ENCODE data around the gene VPS39. TPM values are rescaled to one million over a fixed set of nuclear protein-coding genes. Genes with fewer than 3 reads are reported as not detected.

VPS39 gene
- total and polyA plus RNA-seq, 2 donors (not counting 1 experiment from before 2014, with no cell fraction given), result 53.7 to 55.5 TPM

- Histone ChIP-seq H2AFZ (ENCODE audit: low read length) (no peak overlapping the region), H3K27me3 (ENCODE audit: control insufficient read depth, insufficient read depth, low read length) (peaks cover 15% of the 10 kb centered on the region), H3K4me1 (ENCODE audit: control insufficient read depth, extremely low read depth, insufficient read depth, low read length) (no peaks in the 10 kb centered on the region), H3K9ac (ENCODE audit: insufficient read depth, low read length) (no peak overlapping the region), H3K79me2 (ENCODE audit: control insufficient read depth, insufficient read depth, low read length) (no peaks in the 10 kb centered on the region), H3K4me2 (ENCODE audit: extremely low read depth, insufficient read depth, low read length) (no peak overlapping the region), H3K36me3 (ENCODE audit: control insufficient read depth, insufficient read depth, low read length) (no peaks in the 10 kb centered on the region), H3K27ac (ENCODE audit: insufficient read depth, low read length) (no peak overlapping the region), H3K4me3 (replicated peaks in 1 of 4; ENCODE audit: control extremely low read depth in 1 of 4, insufficient read depth in 1 of 4, low read depth in 3 of 4, low read length in 4 of 4) (no peak overlapping the region), H4K20me1 (ENCODE audit: control insufficient read depth, extremely low read depth, insufficient read depth, low read length) (no peaks in the 10 kb centered on the region), H3K9me3 (ENCODE audit: control insufficient read depth, insufficient read depth, low read depth, low read length) (no peaks in the 10 kb centered on the region)
- no peak for DNase-seq (ENCODE audit: low read depth in 2 of 2)
- TF ChIP-seq, protein P1, sequence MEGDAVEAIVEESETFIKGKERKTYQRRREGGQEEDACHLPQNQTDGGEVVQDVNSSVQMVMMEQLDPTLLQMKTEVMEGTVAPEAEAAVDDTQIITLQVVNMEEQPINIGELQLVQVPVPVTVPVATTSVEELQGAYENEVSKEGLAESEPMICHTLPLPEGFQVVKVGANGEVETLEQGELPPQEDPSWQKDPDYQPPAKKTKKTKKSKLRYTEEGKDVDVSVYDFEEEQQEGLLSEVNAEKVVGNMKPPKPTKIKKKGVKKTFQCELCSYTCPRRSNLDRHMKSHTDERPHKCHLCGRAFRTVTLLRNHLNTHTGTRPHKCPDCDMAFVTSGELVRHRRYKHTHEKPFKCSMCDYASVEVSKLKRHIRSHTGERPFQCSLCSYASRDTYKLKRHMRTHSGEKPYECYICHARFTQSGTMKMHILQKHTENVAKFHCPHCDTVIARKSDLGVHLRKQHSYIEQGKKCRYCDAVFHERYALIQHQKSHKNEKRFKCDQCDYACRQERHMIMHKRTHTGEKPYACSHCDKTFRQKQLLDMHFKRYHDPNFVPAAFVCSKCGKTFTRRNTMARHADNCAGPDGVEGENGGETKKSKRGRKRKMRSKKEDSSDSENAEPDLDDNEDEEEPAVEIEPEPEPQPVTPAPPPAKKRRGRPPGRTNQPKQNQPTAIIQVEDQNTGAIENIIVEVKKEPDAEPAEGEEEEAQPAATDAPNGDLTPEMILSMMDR (conservative IDR thresholded peaks at IDR 0.05 in 1 of 2, IDR thresholded peaks at IDR 0.05 in 1 of 2; ENCODE audit: low read depth in 1 of 2, low read length in 2 of 2), result no peak
- no peak for TF ChIP-seq EZH2 (IDR thresholded peaks at IDR 0.05; ENCODE audit: low read length, missing control alignments)
These were observed 96.2 kb downstream of the VPS39 start for GRCh38 chr15:42111924-42112323.

- no peak for DNase-seq (ENCODE audit: low read depth in 2 of 2)
- Histone ChIP-seq H2AFZ (ENCODE audit: low read length) (no peak overlapping the region), H4K20me1 (ENCODE audit: control insufficient read depth, extremely low read depth, insufficient read depth, low read length) (no peaks in the 10 kb centered on the region), H3K79me2 (ENCODE audit: control insufficient read depth, insufficient read depth, low read length) (no peaks in the 10 kb centered on the region), H3K27me3 (ENCODE audit: control insufficient read depth, insufficient read depth, low read length) (peaks cover 15% of the 10 kb centered on the region), H3K27ac (ENCODE audit: insufficient read depth, low read length) (no peak overlapping the region), H3K4me1 (ENCODE audit: control insufficient read depth, extremely low read depth, insufficient read depth, low read length) (no peaks in the 10 kb centered on the region), H3K9me3 (ENCODE audit: control insufficient read depth, insufficient read depth, low read depth, low read length) (no peaks in the 10 kb centered on the region), H3K4me2 (ENCODE audit: extremely low read depth, insufficient read depth, low read length) (no peak overlapping the region), H3K36me3 (ENCODE audit: control insufficient read depth, insufficient read depth, low read length) (no peaks in the 10 kb centered on the region), H3K9ac (ENCODE audit: insufficient read depth, low read length) (no peak overlapping the region), H3K4me3 (replicated peaks in 1 of 4; ENCODE audit: control extremely low read depth in 1 of 4, insufficient read depth in 1 of 4, low read depth in 3 of 4, low read length in 4 of 4) (no peak overlapping the region)
- TF ChIP-seq, protein P1 (conservative IDR thresholded peaks at IDR 0.05 in 1 of 2, IDR thresholded peaks at IDR 0.05 in 1 of 2; ENCODE audit: low read depth in 1 of 2, low read length in 2 of 2), result no peak
- TF ChIP-seq EZH2 (IDR thresholded peaks at IDR 0.05; ENCODE audit: low read length, missing control alignments), result no peak
These were observed 97.7 kb downstream of the VPS39 start for GRCh38 chr15:42110367-42110766.

GRCh38 chr15:42108806-42109205, 99.3 kb downstream of the VPS39 start:
- H3K79me2 ChIP-seq (ENCODE audit: control insufficient read depth, insufficient read depth, low read length), result no peaks in the 10 kb centered on the region
- no peak for DNase-seq (ENCODE audit: low read depth in 2 of 2)
- no peaks in the 10 kb centered on the region for H3K9me3 ChIP-seq (ENCODE audit: control insufficient read depth, insufficient read depth, low read depth, low read length)
- no peaks in the 10 kb centered on the region for H3K36me3 ChIP-seq (ENCODE audit: control insufficient read depth, insufficient read depth, low read length)
- no peak for TF ChIP-seq EZH2 (IDR thresholded peaks at IDR 0.05; ENCODE audit: low read length, missing control alignments)
- TF ChIP-seq, protein P1 (conservative IDR thresholded peaks at IDR 0.05 in 1 of 2, IDR thresholded peaks at IDR 0.05 in 1 of 2; ENCODE audit: low read depth in 1 of 2, low read length in 2 of 2), result no peak
- H2AFZ ChIP-seq (ENCODE audit: low read length), result no peak overlapping the region
- H3K27ac ChIP-seq (ENCODE audit: insufficient read depth, low read length), result no peak overlapping the region
- no peak overlapping the region for H3K4me2 ChIP-seq (ENCODE audit: extremely low read depth, insufficient read depth, low read length)
- no peaks in the 10 kb centered on the region for H3K4me1 ChIP-seq (ENCODE audit: control insufficient read depth, extremely low read depth, insufficient read depth, low read length)
- peaks cover 15% of the 10 kb centered on the region for H3K27me3 ChIP-seq (ENCODE audit: control insufficient read depth, insufficient read depth, low read length)
- H3K4me3 ChIP-seq (replicated peaks in 1 of 4; ENCODE audit: control extremely low read depth in 1 of 4, insufficient read depth in 1 of 4, low read depth in 3 of 4, low read length in 4 of 4), result no peak overlapping the region
- no peaks in the 10 kb centered on the region for H4K20me1 ChIP-seq (ENCODE audit: control insufficient read depth, extremely low read depth, insufficient read depth, low read length)
- H3K9ac ChIP-seq (ENCODE audit: insufficient read depth, low read length), result no peak overlapping the region

Other genes starting within 250 kb of the VPS39 start
- gene EHD4, start 235.7 kb downstream of the VPS39 start, total RNA-seq, result 9.5 and 22.0 TPM in 2 replicates
- gene EHD4, start 235.7 kb downstream of the VPS39 start, polyA plus RNA-seq, result 19.3 and 37.0 TPM in 2 replicates
- gene PLA2G4E, start 187.3 kb downstream of the VPS39 start, total RNA-seq, result not detected in 2 replicates
- gene PLA2G4E, start 187.3 kb downstream of the VPS39 start, polyA plus RNA-seq, result not detected in 2 replicates
- gene PLA2G4D, start 113.7 kb downstream of the VPS39 start, total RNA-seq, result not detected in 2 replicates
- gene PLA2G4D, start 113.7 kb downstream of the VPS39 start, polyA plus RNA-seq, result not detected in 2 replicates
- not detected in 2 replicates for gene PLA2G4F, start 51.7 kb downstream of the VPS39 start, total RNA-seq
- gene PLA2G4F, start 51.7 kb downstream of the VPS39 start, polyA plus RNA-seq, result not detected in 2 replicates
- gene GANC, start 64.9 kb upstream of the VPS39 start, total RNA-seq, result 15.4 and 24.6 TPM in 2 replicates
- 14.2 and 15.1 TPM in 2 replicates for gene GANC, start 64.9 kb upstream of the VPS39 start, polyA plus RNA-seq
- gene TMEM87A, start 65.1 kb upstream of the VPS39 start, total RNA-seq, result 54.2 and 61.8 TPM in 2 replicates
- 36.1 and 44.8 TPM in 2 replicates for gene TMEM87A, start 65.1 kb upstream of the VPS39 start, polyA plus RNA-seq
- 1.8 and 3.6 TPM in 2 replicates for gene CAPN3, start 151.2 kb upstream of the VPS39 start, total RNA-seq
- gene CAPN3, start 151.2 kb upstream of the VPS39 start, polyA plus RNA-seq, result 1.3 and 1.8 TPM in 2 replicates

Data from fibroblast of lung (primary cell).